Measurements from ENCODE around the gene MTRF1. TPM values are rescaled to one million over a fixed set of nuclear protein-coding genes. Genes with fewer than 3 reads are reported as not detected.
A peak's percentile ranks its signal among the peaks of the same experiment; 100 is the strongest.

MTRF1 gene
- total and polyA plus RNA-seq, 9 of the 15 experiments (the other 6 are each of a cell fraction or from before 2014, with no cell fraction given), result 12.5 to 33.7 (median 20.1) TPM

GRCh38 chr13:41263261-41263971, at the start of gene MTRF1 (continued):
- TF ChIP-seq, protein P1, sequence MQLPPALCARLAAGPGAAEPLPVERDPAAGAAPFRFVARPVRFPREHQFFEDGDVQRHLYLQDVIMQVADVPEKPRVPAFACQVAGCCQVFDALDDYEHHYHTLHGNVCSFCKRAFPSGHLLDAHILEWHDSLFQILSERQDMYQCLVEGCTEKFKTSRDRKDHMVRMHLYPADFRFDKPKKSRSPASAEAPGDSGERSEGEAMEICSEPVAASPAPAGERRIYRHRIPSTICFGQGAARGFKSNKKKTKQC (CRISPR knock-in tag; IDR thresholded peaks at IDR 0.05), result no peak
- TF ChIP-seq, protein P2, sequence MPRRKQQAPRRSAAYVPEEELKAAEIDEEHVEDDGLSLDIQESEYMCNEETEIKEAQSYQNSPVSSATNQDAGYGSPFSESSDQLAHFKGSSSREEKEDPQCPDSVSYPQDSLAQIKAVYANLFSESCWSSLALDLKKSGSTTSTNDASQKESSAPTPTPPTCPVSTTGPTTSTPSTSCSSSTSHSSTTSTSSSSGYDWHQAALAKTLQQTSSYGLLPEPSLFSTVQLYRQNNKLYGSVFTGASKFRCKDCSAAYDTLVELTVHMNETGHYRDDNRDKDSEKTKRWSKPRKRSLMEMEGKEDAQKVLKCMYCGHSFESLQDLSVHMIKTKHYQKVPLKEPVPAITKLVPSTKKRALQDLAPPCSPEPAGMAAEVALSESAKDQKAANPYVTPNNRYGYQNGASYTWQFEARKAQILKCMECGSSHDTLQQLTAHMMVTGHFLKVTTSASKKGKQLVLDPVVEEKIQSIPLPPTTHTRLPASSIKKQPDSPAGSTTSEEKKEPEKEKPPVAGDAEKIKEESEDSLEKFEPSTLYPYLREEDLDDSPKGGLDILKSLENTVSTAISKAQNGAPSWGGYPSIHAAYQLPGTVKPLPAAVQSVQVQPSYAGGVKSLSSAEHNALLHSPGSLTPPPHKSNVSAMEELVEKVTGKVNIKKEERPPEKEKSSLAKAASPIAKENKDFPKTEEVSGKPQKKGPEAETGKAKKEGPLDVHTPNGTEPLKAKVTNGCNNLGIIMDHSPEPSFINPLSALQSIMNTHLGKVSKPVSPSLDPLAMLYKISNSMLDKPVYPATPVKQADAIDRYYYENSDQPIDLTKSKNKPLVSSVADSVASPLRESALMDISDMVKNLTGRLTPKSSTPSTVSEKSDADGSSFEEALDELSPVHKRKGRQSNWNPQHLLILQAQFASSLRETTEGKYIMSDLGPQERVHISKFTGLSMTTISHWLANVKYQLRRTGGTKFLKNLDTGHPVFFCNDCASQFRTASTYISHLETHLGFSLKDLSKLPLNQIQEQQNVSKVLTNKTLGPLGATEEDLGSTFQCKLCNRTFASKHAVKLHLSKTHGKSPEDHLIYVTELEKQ (CRISPR knock-in tag; IDR thresholded peaks at IDR 0.05), result no peak
- TF ChIP-seq, protein P3, sequence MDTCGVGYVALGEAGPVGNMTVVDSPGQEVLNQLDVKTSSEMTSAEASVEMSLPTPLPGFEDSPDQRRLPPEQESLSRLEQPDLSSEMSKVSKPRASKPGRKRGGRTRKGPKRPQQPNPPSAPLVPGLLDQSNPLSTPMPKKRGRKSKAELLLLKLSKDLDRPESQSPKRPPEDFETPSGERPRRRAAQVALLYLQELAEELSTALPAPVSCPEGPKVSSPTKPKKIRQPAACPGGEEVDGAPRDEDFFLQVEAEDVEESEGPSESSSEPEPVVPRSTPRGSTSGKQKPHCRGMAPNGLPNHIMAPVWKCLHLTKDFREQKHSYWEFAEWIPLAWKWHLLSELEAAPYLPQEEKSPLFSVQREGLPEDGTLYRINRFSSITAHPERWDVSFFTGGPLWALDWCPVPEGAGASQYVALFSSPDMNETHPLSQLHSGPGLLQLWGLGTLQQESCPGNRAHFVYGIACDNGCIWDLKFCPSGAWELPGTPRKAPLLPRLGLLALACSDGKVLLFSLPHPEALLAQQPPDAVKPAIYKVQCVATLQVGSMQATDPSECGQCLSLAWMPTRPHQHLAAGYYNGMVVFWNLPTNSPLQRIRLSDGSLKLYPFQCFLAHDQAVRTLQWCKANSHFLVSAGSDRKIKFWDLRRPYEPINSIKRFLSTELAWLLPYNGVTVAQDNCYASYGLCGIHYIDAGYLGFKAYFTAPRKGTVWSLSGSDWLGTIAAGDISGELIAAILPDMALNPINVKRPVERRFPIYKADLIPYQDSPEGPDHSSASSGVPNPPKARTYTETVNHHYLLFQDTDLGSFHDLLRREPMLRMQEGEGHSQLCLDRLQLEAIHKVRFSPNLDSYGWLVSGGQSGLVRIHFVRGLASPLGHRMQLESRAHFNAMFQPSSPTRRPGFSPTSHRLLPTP (IDR thresholded peaks at IDR 0.05; ENCODE audit: borderline replicate concordance, extremely low read depth, insufficient read length), result no peak
- no peak for TF ChIP-seq ZNF146 (CRISPR knock-in tag; IDR thresholded peaks at IDR 0.05; ENCODE audit: unreplicated experiment)
- TF ChIP-seq MEF2D (tag; conservative IDR thresholded peaks at IDR 0.05; ENCODE audit: low read depth), result no peak
- no peak for TF ChIP-seq SMARCE1 (IDR thresholded peaks at IDR 0.05)
- TF ChIP-seq EGR1 (conservative IDR thresholded peaks at IDR 0.05), result peak; percentile 46; the same call in 1 of the 2 replicates
- no peak for TF ChIP-seq ETV5 (CRISPR knock-in tag; IDR thresholded peaks at IDR 0.05; ENCODE audit: low read depth)
- TF ChIP-seq NUFIP1 (IDR thresholded peaks at IDR 0.05; ENCODE audit: partially characterized antibody), result no peak
- no peak for TF ChIP-seq KAT7 (CRISPR knock-in tag; IDR thresholded peaks at IDR 0.05; ENCODE audit: borderline replicate concordance)
- no peak for TF ChIP-seq ZBTB2 (IDR thresholded peaks at IDR 0.05)
- no peak for TF ChIP-seq STAT5B (CRISPR knock-in tag; IDR thresholded peaks at IDR 0.05)
- no peak for TF ChIP-seq ZSCAN29 (IDR thresholded peaks at IDR 0.05)
- no peak for TF ChIP-seq ZFPM2 (CRISPR knock-in tag; IDR thresholded peaks at IDR 0.05)
- no peak for TF ChIP-seq NONO (IDR thresholded peaks at IDR 0.05; ENCODE audit: low read depth in 2 of 2, low read length in 1 of 2)
- no peak for TF ChIP-seq TBL1XR1 (IDR thresholded peaks at IDR 0.05; ENCODE audit: low read length in 2 of 2)
- no peak for TF ChIP-seq THRAP3 (IDR thresholded peaks at IDR 0.05; ENCODE audit: borderline replicate concordance)
- TF ChIP-seq ZNF253 (CRISPR knock-in tag; conservative IDR thresholded peaks at IDR 0.05), result no peak
- no peak for TF ChIP-seq RBM22 (IDR thresholded peaks at IDR 0.05; ENCODE audit: low read depth, low read length, poor library complexity, severe bottlenecking)
- peak; percentile 80 for TF ChIP-seq HCFC1 (IDR thresholded peaks at IDR 0.05; ENCODE audit: low read depth, low read length)
